Sigmoid colon (tissue), 7 donors: ENCODE data around the gene PCDHGA5. TPM values are rescaled to one million over a fixed set of nuclear protein-coding genes. Genes with fewer than 3 reads are reported as not detected.

Experiments
- DNase-seq: peaks from one replicate; pipeline ENCODE4 v3.0.0-alpha.2; 2019
- H3K27ac ChIP-seq, 4 donors: fragments of 200-600 bp; sonication (generic); one replicate each; pipeline ENCODE4 v1.5.1; 2016 to 2019; ENCODE audit warnings: mild to moderate bottlenecking in 1 of 4
- H3K27me3 ChIP-seq, 3 donors: fragments of 200-600 bp; sonication (generic); one replicate each; pipeline ENCODE4 v1.5.1; 2019; ENCODE audit warnings: mild to moderate bottlenecking in 1 of 3
- H3K36me3 ChIP-seq, 4 donors: fragments of 200-600 bp; sonication (generic); one replicate each; pipeline ENCODE4 v1.5.1; 2016 to 2019
- H3K4me1 ChIP-seq, 4 donors: fragments of 200-600 bp; sonication (generic); one replicate each; pipeline ENCODE4 v1.5.1; 2017 to 2019
- H3K4me3 ChIP-seq, 4 donors: fragments of 200-600 bp; sonication (generic); one replicate each; pipeline ENCODE4 v1.5.1; 2017 to 2019; ENCODE audit warnings: mild to moderate bottlenecking in 2 of 4, moderate library complexity in 1 of 4
- H3K9me3 ChIP-seq, 4 donors: fragments of 200-600 bp in 3 of 4; sonication (generic) in 3 of 4; one replicate each; pipeline versions ENCODE4 v1.5.1 to v1.6.1; 2013 to 2019
- EP300 ChIP-seq, 4 donors: sonication (generic); formaldehyde crosslinking; IDR thresholded peaks; one replicate each; pipeline ENCODE4 v1.6.1; 2017; ENCODE audit warnings: antibody characterized with exemption in 4 of 4
- POLR2A ChIP-seq, 2 donors: fragments of 450-650 bp; IDR thresholded peaks; one replicate each; pipeline ENCODE4 v1.6.1; 2016; ENCODE audit warnings: antibody characterized with exemption in 2 of 2, mild to moderate bottlenecking in 2 of 2, moderate library complexity in 2 of 2
- POLR2AphosphoS5 ChIP-seq, 4 donors: sonication (generic); formaldehyde crosslinking; IDR thresholded peaks; one replicate each; pipeline ENCODE4 v1.6.1; 2017; ENCODE audit warnings: antibody characterized with exemption in 4 of 4
- WGBS, 2 donors: extraction: QIAGEN DNeasy Blood & Tissue Kit; methylation state at CpG; one replicate each; pipeline ENCODE4 v1.1.7; 2013; 5-methylcytosine and 5-hydroxymethylcytosine counted together
- intact Hi-C: fragments of 100-400 bp; cut with DNase I; formaldehyde crosslinking; loops from one replicate; pipeline ENCODE4 v1.15.1; 2023
- polyA plus RNA-seq, 3 donors: library from polyadenylated mRNA; stranded (reverse); fragments of 200-250 nt; gene quantifications; one replicate each; pipeline ENCODE4 v1.2.3, GENCODE V29; 2013
- total RNA-seq, 4 donors: library from RNA; depleted of rRNA; stranded (reverse); fragments of >200 nt; gene quantifications; one replicate each; pipeline ENCODE4 v1.1.0, GENCODE V29; 2016
- TF ChIP-seq, protein P1 (sequence below), 4 experiments: fragments of 450-650 bp in 3 of 4; fragments of 200-600 bp in 1 of 4; IDR thresholded peaks; one replicate each; pipeline ENCODE4 v1.5.1; 2016 to 2019; ENCODE audit warnings: antibody characterized with exemption in 4 of 4, mild to moderate bottlenecking in 3 of 4, moderate library complexity in 2 of 4
- donor health status: healthy with polysubstance abuse.
- donor health status: Bipolar disorder and iron deficiency.
- donor health status: healthy.

PCDHGA5 gene
- total and polyA plus RNA-seq, 7 donors = 0.57 to 8.3 (median 6.1) TPM; not detected in 2

DNA sequence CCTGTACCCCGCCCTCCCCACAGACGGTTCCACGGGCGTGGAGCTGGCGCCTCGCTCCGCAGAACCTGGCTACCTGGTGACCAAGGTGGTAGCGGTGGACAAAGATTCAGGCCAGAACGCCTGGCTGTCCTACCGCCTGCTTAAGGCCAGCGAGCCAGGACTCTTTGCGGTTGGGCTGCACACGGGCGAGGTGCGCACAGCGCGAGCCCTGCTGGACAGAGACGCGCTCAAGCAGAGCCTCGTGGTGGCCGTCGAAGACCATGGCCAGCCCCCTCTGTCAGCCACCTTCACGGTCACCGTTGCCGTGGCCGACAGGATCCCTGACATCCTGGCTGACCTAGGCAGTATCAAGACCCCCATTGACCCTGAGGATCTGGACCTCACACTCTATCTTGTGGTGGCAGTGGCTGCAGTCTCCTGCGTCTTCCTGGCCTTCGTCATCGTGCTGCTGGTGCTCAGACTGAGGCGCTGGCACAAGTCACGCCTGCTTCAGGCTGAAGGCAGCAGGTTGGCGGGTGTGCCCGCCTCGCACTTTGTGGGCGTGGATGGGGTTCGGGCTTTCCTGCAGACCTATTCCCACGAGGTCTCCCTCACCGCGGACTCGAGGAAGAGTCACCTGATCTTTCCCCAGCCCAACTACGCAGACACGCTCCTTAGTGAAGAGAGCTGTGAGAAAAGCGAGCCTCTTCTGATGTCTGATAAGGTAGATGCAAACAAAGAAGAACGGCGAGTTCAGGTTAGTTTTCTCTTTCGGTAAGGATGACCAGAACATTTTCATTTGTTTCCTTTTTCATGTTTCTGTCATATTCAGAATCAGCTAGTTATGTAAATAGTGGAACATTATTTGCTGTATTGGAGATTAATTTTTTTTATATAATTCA lies 2.3 kb downstream of the PCDHGA5 start:
- WGBS, 2 donors = 39 to 61% methylated on average over 46 of the region's 46 CpGs
- TF ChIP-seq, protein P1, sequence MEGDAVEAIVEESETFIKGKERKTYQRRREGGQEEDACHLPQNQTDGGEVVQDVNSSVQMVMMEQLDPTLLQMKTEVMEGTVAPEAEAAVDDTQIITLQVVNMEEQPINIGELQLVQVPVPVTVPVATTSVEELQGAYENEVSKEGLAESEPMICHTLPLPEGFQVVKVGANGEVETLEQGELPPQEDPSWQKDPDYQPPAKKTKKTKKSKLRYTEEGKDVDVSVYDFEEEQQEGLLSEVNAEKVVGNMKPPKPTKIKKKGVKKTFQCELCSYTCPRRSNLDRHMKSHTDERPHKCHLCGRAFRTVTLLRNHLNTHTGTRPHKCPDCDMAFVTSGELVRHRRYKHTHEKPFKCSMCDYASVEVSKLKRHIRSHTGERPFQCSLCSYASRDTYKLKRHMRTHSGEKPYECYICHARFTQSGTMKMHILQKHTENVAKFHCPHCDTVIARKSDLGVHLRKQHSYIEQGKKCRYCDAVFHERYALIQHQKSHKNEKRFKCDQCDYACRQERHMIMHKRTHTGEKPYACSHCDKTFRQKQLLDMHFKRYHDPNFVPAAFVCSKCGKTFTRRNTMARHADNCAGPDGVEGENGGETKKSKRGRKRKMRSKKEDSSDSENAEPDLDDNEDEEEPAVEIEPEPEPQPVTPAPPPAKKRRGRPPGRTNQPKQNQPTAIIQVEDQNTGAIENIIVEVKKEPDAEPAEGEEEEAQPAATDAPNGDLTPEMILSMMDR (IDR thresholded peaks at IDR 0.05) = no peak
- TF ChIP-seq POLR2AphosphoS5 (IDR thresholded peaks at IDR 0.05) = no peak
- no peak for TF ChIP-seq EP300 (IDR thresholded peaks at IDR 0.05)
- TF ChIP-seq POLR2A (IDR thresholded peaks at IDR 0.05) = no peak
- H3K9me3 ChIP-seq = peaks cover 34 to 92% (median 61%) of the 10 kb centered on the region in 4 donors
- no peaks in the 10 kb centered on the region for H3K4me1 ChIP-seq
- H3K27ac ChIP-seq = no peak overlapping the region
- no peaks in the 10 kb centered on the region for H3K36me3 ChIP-seq
- DNase-seq = no peak
- no peak overlapping the region for H3K4me3 ChIP-seq
- peaks cover 0 to 7% (median 4%) of the 10 kb centered on the region in 3 donors for H3K27me3 ChIP-seq
- intact Hi-C loops = no loop called here

DNA sequence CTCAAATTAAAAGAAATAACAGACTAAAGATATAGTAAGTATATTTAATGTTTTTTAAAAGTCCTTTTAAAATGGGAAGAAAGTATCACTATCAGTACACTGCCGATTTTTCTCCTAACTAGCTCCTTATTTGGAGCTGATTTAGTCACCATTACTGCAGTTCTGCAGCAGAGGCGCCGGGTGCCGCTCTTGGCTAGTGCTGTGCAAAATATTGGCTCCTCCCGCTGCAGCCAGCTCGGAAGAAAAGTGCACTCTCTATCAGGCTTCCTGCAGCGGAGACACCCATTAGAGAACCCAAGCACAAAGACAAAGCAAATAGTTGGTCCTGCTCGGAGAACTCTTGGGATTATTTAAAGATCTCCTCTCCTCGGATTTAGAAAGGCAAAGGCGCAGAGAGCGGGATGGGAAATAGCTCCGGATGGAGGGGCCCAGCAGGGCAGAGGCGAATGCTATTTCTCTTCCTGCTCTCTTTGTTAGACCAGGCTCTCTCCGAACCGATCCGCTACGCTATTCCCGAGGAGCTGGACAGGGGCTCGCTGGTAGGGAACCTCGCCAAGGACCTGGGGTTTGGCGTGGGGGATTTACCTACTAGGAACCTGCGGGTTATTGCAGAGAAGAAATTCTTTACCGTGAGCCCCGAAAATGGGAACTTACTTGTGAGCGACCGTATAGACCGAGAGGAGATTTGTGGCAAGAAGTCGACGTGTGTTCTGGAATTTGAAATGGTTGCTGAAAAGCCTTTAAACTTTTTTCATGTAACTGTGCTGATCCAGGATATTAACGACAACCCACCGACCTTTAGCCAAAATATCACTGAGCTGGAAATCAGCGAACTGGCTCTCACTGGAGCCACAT lies 6.3 kb downstream of the PCDHGA5 start, which contains the start of gene PCDHGB3:
Gene PCDHGB3, plus strand, starts transcription at position 249 of the 855 bp plus-strand sequence. Its CDS starts 153 bp downstream, at position 402.
- TF ChIP-seq EP300 (IDR thresholded peaks at IDR 0.05) = no peak
- TF ChIP-seq POLR2AphosphoS5 (IDR thresholded peaks at IDR 0.05) = no peak
- TF ChIP-seq POLR2A (IDR thresholded peaks at IDR 0.05) = no peak
- TF ChIP-seq, protein P1 (IDR thresholded peaks at IDR 0.05) = no peak
- Histone ChIP-seq H3K4me1 (no peaks in the 10 kb centered on the region), H3K9me3 (peaks cover 49 to 95% (median 71%) of the 10 kb centered on the region in 4 donors), H3K27ac (no peak within 1 kb of the TSS), H3K27me3 (peaks cover 0 to 7% (median 0%) of the 10 kb centered on the region in 3 donors), H3K36me3 (peaks cover 0 to 6% (median 0%) of the 10 kb centered on the region in 4 donors), H3K4me3 (peak within 1 kb of the TSS in 2 of 4 donors; percentile 17 to 19)
- no peak for DNase-seq
- 19 to 42% methylated on average over 32 of the region's 32 CpGs for WGBS, 2 donors
- intact Hi-C loops = no loop called here

DNA sequence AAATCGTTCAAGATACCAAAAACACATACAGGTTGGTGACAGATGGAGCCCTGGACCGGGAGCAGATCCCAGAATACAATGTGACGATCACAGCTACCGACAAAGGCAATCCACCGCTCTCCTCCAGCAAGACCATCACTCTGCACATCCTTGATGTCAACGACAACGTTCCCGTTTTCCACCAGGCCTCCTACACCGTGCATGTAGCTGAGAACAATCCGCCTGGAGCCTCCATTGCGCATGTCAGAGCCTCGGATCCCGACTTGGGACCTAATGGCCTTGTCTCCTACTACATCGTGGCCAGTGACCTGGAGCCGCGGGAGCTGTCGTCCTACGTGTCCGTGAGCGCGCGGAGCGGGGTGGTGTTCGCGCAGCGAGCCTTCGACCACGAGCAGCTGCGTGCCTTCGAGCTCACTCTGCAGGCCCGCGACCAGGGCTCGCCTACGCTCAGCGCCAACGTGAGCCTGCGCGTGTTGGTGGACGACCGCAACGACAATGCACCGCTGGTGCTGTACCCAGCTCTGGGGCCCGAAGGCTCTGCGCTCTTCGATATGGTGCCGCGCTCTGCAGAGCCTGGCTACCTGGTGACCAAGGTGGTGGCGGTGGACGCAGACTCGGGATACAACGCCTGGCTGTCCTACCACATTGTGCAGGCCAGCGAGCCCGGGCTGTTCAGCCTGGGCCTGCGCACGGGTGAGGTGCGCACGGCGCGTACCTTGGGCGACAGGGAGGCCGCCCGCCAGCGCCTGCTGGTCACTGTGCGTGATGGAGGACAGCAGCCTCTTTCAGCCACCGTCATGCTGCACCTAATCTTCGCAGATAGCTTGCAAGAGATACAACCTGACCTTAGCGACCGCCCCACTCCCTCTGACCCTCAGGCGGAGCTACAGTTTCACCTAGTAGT lies 7.9 kb downstream of the PCDHGA5 start:
- Histone ChIP-seq H3K4me3 (no peak overlapping the region), H3K27ac (no peak overlapping the region), H3K4me1 (no peaks in the 10 kb centered on the region), H3K36me3 (peaks cover 0 to 6% (median 0%) of the 10 kb centered on the region in 4 donors), H3K27me3 (peaks cover 0 to 3% (median 0%) of the 10 kb centered on the region in 3 donors), H3K9me3 (peaks cover 44 to 91% (median 67%) of the 10 kb centered on the region in 4 donors)
- WGBS, 2 donors = 41 to 69% methylated on average over 69 of the region's 69 CpGs
- intact Hi-C loops = no loop called here
- DNase-seq = no peak
- TF ChIP-seq POLR2AphosphoS5 (IDR thresholded peaks at IDR 0.05) = no peak
- TF ChIP-seq, protein P1 (IDR thresholded peaks at IDR 0.05) = no peak
- TF ChIP-seq POLR2A (IDR thresholded peaks at IDR 0.05) = no peak
- TF ChIP-seq EP300 (IDR thresholded peaks at IDR 0.05) = no peak
